Dermis blood vessel endothelial cell (primary cell): ENCODE results near the gene CAMK2A. TPM values are rescaled to one million over a fixed set of nuclear protein-coding genes. Genes with fewer than 3 reads are reported as not detected.

ENCODE experiments used
- DNase-seq: peaks from one replicate; pipeline ENCODE4 v3.0.0; 2010
- total RNA-seq: library from RNA; depleted of rRNA; stranded (reverse); fragments of >200 nt; gene quantifications from 2 replicates; pipeline ENCODE4 v1.2.3, GENCODE V29; 2014

The CAMK2A gene
- total RNA-seq, 1 donor from 2014 or later, result not detected

GRCh38 chr5:150299571-150300327 lies 10.2 kb upstream of the CAMK2A start:
- DNase-seq, result no peak

DNA sequence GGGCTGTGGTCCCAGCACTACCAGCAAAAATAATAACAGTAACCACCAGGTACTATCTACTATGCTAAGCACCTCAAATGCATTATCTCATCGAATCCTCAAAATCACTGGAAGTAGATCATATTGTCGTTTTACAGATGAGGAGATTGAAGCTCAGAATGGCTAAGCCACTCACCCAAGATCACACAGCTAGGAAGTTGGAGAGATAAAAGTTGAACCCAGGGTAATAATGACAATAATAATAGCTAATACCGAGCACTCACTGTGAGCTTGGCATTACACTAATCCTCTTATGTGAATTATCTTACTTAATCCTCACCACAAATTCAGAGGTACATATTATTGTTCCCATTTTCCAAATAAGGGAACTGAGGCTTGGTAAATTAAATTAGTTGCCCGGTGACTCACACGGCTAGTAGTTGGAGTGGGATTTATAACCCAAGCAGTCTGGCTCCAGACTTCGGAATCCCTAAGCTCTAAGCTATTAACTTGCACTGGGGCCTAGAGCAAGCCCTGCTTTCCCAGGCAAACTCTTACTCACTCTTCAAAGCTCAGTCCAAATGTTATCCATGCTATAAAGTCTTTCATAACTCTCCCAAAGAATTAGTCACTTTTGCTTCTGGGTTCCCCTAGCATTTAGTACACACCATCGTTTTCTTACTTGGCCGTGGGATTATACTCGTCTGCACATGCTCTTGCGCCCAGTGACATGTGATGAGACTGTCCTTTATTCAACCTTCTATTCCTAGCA lies 9.3 kb upstream of the CAMK2A start:
- DNase-seq, result no peak

DNA sequence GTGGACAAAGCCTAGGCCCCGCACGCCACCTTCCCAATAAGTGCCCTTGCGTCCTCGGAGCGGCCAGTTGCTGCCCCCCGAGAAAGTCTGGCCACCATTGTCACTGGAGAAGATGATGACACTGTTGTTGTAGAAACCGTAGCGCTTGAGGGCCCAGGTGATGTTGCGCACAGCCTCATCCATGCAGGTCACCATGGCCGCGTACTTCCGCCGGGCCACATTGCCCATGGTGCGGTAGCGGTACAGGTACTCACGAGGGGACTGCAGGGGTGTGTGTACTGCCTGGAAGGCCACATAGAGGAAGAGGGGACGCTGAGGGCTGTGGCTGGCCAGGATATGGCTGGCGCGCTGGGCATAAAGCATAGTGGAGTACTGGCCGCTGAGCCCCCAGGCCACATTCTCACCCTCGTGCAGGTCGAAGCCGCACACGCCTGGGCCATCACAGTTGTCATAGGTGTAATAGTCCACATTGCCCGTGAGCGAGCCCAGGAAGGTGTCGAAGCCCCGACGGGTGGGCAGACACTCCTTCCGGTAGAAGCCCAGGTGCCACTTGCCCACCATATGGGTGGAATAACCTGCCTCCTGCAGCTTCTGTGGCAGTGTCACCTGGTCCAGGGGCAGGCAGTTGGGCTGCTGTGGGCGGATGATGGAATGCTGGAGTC lies 8.5 kb upstream of the CAMK2A start:
- no peak for DNase-seq

GRCh38 chr5:150297236-150297890 lies 7.8 kb upstream of the CAMK2A start:
- DNase-seq, result no peak

DNA sequence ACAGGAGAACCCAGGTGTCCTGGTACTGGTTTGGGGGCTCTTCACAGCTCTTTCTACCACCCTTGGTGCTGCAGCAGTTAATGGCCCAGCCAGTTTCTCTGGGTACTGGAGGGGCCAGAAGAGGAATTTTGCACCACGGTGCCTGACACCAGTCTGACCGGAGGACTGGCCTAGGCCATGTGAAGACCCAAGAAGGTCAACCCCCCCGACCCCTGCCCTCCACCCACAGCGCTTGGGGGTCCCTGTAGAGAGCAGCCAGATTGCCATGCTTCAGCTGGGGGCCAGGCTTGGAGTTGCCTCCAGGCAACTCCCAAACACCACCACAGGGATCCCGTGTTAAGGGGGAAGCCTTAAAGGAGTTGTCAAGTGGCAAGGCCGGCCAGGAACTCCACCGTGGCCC lies 6.9 kb upstream of the CAMK2A start:
- DNase-seq, result no peak

GRCh38 chr5:150295741-150296486 lies 6.3 kb upstream of the CAMK2A start:
- DNase-seq, result no peak

GRCh38 chr5:150295172-150295634 lies 5.6 kb upstream of the CAMK2A start:
- peak; percentile 13 for DNase-seq

GRCh38 chr5:150294551-150295071 lies 5.0 kb upstream of the CAMK2A start:
- no peak for DNase-seq

GRCh38 chr5:150293091-150293941 lies 3.7 kb upstream of the CAMK2A start:
- DNase-seq, result no peak

DNA sequence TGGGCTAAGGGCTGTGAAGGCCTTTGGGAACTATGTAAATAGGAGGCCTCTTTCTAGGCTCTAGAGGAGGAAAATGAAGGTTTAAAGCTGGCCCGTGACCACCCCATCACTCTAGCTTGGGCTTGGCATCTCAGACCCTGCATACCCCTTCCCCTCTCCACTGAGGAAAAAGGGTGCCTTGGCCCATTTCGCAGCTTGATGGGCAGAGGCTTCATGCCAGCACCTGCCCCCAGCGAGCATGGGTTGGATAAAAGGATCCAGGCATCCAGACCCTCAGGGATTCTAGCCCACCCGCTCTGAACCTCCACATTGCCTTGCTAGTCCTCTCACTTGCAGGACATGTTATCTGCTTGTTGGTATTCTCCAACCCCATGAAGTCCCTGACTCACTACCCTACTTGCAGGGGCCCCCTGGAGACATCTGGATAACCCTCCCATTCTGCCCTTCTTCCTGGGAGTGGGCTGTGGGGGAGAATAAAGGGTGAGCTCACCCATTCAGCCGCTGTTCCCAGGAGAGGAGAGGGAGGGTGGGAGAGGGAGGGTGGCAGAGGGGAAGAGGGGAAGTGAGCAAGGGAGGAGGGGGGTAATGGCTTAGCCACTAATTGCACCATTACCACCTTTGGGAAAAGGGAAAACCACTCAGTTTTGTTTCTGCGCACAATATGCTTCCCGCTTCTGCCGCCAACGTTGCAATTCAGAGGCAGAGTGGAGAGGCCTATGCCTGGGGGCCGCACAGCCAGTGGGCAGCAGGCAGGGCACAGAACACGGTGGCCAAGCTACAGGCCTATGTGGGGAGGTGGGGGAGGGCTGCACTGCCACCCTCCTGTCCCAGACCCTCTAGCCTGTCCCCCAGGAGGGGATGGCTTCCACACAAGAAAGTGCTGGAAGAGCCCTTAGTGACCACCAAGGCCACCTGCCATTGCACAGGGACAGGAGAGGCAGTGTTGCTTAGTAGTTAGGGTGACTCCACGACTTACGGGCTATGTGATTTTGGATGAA lies 2.1 kb upstream of the CAMK2A start:
- DNase-seq, result no peak

DNA sequence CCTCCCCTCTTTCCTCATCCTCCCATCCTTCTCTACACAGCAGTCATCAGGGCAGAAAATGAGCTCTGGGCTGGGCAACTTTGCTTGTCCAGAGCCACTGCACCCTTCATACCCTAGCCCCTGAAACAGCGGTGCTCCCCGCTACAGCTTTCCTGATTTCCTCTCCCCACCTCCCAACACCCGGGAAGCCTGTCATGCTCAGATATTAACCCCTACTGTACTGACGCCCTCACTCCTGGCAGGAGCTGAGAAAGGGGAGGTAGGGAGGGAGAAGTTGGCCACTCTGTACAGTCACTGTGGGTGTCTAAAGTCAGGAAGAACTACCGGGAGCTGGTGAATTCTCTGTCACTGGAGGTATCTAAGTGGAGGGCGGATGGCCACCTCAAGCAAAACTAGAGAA lies 782 bp downstream of the CAMK2A start:
- no peak for DNase-seq

DNA sequence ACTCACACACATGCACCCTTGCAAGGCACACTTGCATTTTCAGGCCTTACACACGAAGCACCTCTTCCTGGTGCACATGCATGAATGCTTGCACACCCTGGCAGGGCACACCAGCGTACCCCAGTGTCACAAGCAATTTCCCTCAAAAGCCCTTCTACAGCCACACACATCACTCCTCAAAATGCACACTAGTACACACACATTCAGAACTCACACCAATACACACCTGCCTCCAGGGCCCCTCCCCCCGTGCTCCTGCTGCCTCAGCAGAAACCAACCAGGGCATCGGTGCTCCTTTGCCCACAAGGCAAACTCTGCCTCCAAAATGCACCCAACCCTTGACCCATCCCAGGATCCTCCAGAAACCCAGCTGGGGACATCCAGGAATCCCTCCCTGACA lies 1.2 kb downstream of the CAMK2A start:
- DNase-seq, result no peak

DNA sequence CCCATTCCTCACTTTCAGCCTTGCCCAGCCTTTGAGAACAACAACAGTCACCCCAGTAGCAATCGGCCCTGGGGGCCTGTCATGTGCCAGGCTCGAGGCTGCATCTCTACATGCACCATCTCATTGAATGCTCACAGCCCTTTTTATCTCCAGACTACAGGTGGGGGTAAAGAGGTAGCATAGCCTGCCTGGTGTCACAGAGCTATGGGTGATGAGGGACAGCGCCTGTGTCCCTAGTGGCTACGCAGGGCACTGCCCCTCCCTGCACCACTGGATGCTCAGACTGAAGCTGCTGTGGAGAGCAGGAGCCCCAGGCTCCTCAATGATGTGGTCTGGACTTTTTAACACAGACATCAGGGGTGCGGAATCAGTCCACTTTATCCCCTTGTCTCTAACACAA lies 2.8 kb downstream of the CAMK2A start:
- no peak for DNase-seq

DNA sequence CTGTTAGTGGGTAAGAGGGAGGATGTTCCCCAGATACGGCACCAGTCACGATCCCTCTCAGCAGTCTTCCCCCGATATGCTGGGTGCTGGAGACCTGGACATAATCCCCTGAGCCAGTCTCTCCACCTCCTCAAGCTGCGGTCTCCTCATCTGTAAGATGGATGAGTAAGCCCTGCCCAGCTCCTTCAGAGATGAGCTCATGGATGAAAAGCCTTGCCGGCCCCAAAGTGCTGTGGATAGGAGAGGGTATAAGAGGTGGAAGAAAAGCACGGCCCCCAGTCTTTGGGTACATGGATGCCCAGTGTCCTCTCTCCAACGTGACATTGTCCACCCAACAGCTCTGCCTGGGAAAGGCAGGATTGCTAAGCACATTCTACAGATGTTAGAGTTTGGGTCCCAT lies 4.5 kb downstream of the CAMK2A start:
- DNase-seq, result no peak

DNA sequence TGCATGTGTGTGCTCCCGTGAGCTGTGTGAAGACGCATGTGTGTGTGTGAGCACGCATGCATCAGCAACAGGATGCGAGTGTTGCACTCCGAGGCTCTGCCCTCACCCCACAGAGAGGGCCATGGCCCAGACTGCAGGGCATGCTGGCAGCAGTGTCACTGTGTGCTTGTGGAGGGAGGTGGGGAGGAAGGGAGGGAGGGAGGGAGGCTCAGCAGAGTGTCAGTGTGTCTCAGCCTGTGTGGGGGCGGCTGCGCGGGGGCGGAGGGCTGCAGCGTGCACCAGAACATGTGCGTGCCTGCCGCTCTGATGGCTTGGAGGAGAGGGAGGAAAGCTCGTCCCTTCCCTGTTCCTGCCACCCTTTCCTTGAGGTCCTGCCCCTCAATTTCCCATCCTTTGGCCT lies 5.3 kb downstream of the CAMK2A start:
- no peak for DNase-seq

DNA sequence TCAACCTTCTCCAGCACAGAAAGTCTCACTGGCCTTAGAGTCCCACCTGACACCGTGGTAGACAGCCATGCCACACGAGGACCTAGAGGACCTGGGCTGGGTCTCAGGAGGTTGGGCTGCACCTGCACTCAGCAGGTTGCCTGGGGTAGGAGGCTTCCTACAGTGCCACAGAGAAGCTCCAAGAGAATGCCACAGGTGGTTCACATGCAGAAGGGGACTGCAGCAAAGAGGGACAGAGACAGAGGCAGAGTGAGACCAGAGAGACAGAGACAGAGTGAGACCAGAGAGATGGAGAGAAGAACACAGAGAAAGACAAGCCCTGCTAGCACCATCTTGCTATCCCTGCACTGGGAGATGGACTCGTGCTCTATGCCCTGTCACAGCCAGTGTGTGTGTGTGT lies 5.7 kb downstream of the CAMK2A start:
- no peak for DNase-seq

- no peak for DNase-seq
Observed at GRCh38 chr5:150281987-150282386, 7.6 kb downstream of the CAMK2A start.

DNA sequence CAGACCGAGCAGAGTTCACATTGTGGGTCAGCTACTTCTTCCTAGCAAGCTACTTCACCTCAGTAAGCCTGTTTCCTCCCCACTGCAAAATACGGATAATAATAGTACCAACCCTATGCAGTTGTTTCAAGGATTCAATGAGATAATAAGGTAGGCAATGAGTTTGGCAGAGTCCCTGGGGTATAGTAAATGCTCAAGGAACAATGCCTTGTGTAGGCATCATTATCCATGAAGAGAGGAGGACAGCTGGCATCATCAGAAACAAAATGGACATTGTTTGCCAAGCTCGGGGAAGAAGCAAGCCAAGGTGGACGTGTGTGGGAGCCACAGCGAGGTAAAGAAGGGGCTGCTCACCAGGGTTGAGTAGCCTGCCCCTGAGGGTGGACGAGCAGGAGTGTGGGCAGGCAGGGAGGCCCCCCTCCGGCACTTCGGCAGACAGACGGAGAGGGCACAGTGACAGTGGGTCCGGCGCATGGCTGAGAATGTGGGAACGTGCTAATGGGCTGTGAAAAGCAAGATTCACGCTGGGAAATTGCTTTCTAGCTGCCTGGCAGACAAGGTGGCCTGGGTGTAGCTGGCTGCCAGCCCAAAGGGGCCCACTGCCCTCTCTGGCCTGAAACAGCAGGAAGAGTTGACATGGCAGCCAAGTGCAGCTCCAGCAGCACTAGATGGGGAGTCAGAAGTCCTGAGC lies 10.1 kb downstream of the CAMK2A start:
- no peak for DNase-seq

- DNase-seq, result no peak
Observed at GRCh38 chr5:150278916-150279315, 10.7 kb downstream of the CAMK2A start.
